HG02981 (cell line): ENCODE measurements around the gene ARMC7.
"Not testable (repeated sequence)": the region's sequence is repeated elsewhere in the genome, so short reads cannot be mapped to it uniquely, and the experiment has no call there.

Experiments used
- ATAC-seq: cut with Tn5 transposase; IDR thresholded peaks from one replicate; pipeline ENCODE4 v1.9.1; 2021; ENCODE audit warnings: mild to moderate bottlenecking, moderate library complexity; ENCODE audit not compliant: unreplicated experiment

Gene ARMC7

DNA sequence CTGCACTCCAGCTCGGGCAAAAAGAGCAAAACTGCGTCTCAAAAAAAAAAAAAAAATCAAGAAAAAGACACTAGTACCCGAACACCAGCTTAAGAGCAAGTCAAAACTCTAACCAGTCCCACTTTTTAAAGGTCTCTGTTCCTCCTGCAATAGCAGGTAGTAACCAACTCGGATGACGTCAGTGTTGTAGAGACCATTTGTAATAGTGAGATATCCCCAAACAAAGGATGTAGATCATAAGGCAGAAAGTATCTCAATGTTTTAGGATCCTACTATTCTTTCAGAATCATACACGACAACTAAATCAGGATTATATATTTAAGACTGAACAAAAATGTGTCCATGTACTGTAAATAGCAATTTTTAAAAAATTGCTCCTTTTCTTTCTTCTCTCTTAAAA lies 42.2 kb downstream of the ARMC7 start:
- ATAC-seq = no peak

DNA sequence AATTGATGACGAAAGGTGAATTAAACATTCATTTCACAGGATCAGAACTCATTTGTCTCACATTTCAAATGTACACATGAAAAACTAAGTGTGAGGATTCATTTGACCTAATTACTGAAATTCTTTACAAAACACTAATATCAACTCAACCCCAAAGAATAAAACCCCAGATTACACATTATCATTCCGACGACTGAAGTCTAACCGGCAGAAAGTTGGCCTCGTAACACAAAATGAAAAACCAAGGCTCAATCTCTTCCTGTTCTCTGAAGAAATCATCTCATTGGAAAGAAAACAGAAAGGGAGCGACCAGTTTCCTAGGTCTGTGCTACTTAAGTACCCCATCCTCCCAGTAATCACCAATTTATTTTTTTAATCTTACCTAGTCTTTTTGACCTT lies 42.8 kb downstream of the ARMC7 start:
- ATAC-seq = no peak

DNA sequence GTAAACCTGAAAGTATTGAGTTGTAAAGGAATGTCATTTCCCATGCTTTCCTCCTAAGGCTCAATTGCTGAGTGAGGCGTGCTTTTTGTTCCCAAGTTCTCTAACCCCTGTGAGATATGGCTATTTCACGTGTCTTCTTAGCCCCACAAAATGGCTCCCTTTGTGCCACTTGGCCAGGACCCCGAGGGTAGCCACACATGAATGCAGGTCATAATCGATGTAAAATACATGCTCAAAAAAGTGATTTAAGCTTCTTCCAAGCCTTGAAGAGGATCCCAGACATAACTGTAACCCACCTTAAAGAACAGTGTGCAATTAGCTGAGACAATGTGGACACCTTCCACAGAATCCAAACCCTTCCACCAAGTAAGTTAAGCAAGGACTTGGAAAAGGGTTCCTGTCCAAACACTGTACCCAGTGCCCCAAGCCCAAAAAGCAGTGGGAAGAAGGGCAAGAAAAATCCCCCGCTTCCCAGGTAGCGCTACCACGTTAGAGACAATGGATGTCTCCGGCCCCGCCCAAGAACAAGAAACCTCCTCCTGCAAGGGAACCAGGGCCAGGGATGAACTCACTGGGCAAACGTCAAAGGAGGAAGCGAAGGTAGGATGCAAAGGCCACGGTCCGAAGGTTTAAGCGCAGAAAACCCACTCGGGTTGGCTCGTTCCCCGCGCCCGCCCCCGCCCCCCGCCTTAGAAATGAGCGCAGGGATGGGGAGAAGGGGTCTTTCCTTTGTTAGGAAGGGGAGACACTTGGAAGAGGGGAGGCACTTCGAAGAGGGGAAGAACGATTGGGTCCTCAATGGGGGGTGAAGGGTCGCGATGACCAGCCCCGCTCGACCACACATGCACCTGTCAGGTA lies 43.4 kb downstream of the ARMC7 start:
- no peak for ATAC-seq

DNA sequence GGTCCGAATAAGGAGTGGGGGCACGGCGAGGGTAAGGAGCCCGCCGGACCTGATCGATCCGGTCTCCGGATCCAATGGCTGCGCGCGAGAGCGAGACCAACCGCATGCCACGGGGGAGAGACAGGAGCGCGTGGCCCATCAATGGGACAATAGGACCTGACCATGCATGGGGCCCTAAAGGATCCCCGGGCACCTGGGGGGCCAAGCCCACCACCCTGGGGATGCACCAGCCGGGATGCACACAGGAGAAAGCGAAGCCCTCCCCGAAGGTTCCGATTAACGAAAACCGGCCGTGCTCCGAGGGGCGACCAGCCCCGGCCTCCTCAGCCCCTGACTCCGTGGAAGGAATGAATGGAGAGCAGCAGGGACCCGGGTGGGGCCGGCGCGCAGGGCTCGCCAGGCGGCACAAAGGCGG lies 44.0 kb downstream of the ARMC7 start:
- ATAC-seq = peak; percentile 13

GRCh38 chr17:75154195-75155106 lies 44.7 kb downstream of the ARMC7 start, which contains the start of gene JPT1:
Gene JPT1 (minus strand): TSS chr17:75154512. CDS start chr17:75154397, 115 bp downstream.
- peak; percentile 95 for ATAC-seq

DNA sequence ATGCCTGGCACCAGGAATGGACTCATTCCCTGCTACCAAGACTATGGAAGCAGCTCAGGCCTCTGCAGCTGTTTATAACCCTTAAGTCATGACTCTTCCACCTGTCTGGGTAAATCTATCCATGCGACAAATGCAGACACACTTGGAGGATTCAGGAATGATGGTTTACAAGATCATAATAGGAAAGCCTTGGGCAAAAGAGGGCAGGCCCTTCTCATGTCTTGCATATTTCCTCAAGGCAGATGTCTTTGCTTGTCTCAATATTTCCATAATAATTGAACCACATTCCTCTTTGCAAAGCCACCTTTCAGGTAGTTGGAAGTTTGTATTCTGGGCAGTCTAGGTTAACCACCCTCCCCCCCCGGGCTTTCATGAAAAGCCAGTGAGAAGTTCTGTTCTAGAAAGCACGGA lies 45.4 kb downstream of the ARMC7 start:
- no peak for ATAC-seq

DNA sequence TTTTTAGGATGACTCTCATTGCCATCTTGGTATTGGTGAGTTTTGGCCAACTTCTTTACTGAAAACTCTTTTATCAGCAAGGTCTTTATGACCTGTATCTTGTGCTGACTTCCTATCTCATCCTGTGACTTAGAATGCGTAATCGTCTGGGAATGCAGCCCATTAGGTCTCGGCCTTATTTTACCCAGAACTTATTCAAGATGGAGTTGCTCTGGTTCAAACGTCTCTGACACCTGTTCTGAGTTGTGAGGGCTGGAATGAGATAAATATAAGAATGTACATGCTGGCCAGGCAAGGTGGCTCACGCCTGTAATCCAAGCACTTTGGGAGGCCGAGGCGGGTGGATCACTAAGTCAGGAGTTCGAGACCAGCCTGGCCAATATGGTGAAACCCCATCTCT lies 48.7 kb downstream of the ARMC7 start:
- ATAC-seq = not testable (repeated sequence)

DNA sequence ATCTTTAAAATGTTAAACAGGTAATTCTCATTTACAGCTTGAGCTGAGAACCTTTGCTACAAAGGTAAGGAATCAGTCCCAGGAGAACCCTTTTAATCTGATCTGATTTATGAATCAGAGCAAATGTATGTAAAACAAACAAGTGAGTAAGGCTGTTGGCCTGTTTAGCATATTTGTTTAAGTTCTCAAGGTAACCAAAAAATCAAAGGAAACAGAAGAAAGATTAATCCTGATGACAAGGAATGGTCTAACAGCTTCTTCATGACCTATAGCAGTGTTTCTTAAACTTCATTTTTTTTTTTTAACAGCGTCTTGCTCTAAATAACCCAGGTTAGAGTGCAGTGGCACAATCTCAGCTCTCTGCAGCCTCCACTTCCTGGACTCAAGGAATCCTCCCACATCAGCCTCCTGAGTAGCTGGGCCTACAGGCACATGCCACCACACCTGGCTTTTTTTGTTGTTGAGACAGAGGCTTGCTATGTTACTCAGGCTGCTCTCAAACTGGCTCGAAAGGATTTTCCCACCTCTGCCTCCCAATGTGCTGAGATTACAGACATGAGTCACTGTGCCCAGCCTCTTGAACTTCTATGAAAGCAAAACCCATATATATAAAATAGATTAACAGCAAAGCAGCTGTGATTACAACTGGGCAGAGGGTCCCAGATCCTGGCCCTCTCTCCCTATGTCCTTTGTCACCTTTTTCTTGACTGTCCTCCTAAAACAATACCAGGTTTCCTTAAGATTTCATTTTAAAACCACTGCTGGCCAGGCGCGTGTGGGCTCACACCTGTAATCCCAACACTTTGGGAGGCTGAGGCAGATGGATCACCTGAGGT lies 49.6 kb downstream of the ARMC7 start:
- ATAC-seq = no peak

- ATAC-seq = no peak
Observed at GRCh38 chr17:75160211-75160610, 50.4 kb downstream of the ARMC7 start.

DNA sequence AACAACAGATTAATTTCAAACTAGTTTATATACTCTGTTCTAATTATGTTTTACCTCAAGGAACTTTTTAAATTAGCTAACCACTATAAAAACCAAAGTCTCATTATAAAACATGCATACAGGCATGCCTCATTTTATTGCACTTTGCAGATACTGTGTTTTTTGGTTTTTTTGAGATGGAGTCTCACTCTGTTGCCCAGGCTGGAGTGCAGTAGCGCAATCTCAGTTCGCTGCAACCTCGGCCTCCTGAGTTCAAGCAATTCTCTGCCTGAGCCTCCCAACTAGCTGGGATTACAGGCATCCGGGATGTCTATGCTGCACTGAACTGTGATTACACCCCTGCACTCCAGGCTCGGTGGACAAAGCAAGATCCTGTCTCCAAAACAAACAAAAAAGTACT lies 53.3 kb downstream of the ARMC7 start:
- ATAC-seq = no peak

DNA sequence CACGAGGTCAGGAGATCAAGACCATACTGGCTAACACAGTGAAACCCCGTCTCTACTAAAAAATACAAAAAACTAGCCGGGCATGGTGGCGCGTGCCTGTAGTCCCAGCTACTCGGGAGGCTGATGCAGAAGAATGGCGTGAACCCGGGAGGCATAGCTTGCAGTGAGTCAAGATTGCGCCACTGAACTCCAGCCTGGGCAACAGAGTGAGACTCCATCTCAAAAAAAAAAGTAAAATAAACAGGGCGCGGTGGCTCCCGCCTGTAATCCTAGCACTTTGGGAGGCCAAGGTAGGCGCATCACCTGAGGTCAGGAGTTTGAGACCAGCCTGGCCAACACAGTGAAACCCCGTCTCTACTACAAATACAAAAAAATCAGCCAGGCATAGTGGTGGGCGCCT lies 54.8 kb downstream of the ARMC7 start:
- ATAC-seq = not testable (repeated sequence)

GRCh38 chr17:75168998-75169397 lies 59.2 kb downstream of the ARMC7 start:
- no peak for ATAC-seq

DNA sequence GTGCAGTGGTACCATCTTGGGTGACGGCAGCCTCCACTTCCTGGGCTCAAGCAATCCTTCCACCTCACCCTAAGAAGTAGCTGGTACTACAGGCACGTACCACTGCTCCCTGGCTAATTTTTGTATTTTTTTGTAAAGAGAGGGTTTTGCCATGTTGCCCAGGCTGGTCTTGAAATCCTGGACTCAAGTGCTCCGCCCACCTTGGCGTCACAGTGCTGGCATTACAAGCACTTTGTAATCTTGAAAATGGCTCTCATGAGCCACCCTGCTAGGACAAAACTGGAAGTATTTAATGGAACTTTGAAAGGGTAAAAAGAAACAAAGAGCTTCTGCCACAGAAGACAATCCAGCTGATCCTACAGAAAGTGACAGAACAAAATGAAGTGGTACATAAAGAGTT lies 63.8 kb downstream of the ARMC7 start:
- no peak for ATAC-seq

DNA sequence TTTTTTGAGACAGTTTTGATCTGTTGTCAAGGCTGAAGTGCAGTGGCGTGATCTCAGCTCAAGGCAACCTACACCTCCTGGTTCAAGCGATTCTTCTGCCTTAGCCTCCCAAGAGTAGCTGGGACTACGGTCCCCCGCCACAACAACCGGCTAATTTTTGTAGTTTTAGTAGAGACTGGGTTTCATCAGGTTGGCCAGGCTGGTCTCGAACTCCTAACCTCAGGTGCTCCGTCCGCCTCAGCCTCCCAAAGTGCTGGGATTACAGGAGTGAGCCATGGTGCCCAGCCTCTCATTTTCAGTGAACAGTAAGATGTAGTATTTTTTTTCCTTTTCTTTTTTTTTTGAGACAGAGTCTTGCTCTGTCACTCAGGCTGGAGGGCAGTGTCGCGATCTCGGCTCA lies 65.2 kb downstream of the ARMC7 start:
- no peak for ATAC-seq

GRCh38 chr17:75176625-75177024 lies 66.9 kb downstream of the ARMC7 start:
- no peak for ATAC-seq

GRCh38 chr17:75178453-75178852 lies 68.7 kb downstream of the ARMC7 start:
- ATAC-seq = no peak
